DMS114 treated with DMSO at 0.1 percent for 48 hours (cell line): ENCODE data around the gene INSYN2B.

Source experiments
- DNase-seq: peaks from one replicate; lab custom pipeline; 2025; ENCODE audit not compliant: unreplicated experiment; lab: John Stamatoyannopoulos, UW

The INSYN2B gene

DNA sequence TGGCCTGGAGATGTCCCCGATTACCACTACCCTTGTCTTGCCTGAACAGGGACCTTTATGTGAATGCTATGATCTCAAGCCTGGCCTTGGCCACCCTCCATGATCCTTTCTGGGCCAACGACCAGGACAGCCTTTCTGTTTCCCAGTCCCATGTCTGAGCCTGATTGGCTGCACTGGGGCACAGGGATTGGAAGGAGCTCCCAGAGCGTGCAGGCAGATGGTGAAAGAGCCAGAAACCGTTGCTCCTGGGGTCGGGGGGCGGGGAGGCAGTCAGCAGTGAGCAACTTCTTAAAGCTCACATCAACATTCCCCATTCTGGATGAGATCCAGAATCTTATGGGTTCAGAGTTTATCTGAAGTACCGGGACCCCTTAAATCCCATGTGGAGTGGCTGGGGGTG lies 84.4 kb downstream of the INSYN2B start:
- DNase-seq = no peak

DNA sequence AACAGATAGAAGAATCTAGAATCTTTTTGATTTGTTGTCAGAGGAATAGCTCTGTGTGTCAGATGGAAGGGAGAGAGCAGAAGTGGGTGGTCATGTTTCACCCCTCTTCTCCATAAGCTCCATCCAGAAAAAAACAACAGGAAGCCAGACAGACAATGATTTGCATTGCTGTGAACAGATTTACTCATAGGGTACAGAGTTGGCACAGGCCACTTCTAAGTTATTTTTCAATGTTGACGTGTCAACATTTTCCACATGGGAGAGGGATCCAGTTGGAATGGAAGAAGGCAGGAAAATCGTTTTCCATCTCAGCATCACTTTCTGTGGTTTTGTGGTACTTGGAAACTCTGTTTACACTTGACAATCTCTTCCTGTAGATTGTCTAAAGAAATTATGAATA lies 86.7 kb downstream of the INSYN2B start:
- no peak for DNase-seq

DNA sequence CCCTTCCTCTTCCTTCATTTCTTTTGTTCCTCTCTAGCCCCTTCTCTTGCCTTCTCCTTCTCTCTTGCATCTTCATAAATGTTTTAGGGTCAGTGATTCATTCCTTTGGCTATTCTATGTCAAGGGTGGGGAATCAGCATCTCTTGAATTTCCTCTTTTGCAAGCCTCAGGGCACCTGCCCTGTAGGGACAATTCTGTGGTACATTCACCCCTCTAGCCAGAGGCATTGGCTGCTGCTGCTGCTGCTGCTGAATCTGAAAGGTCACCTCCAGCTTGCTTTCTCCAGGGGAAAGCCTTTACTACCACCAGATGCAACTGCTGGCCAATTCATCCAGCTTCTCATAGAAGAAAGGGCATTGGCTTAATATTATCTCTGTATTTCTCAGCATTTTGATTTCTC lies 87.3 kb downstream of the INSYN2B start:
- no peak for DNase-seq

DNA sequence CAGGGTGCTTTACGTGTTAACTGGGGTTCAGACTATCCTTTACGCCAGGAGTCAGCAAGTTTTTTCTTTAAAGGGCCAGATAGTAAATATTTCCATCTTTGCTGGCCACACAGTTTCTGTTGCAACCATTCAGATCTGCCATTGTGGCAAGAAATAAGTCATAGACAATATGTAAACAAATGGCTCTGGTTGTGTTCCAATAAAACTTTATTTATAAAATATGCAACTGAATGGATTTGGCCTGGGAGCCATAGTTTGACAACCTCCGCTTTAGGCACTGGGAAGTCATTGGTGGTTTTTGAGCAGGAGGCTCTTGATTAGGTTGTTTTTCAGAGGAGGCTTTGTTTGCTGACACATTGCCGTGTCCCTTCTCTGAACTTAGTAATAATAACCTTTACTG lies 90.7 kb downstream of the INSYN2B start:
- no peak for DNase-seq

DNA sequence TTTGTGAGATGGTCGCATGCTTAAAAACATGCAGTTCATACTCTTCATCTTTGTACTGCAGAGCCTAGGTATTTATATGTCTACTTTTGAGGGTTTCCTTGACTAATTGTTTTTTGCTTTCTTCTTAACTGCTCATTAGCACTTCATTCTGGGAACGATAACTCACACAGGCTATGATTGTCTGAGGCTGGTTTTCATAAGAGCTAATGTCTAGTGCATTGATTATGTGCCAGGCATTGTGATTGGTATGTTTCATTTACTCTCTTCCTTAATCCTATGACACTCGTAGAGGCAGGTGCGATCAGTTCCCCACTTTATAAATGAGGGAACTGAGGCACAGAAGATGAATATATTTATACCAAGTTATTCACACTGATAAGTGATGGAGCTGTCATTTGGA lies 93.6 kb downstream of the INSYN2B start:
- DNase-seq = no peak

DNA sequence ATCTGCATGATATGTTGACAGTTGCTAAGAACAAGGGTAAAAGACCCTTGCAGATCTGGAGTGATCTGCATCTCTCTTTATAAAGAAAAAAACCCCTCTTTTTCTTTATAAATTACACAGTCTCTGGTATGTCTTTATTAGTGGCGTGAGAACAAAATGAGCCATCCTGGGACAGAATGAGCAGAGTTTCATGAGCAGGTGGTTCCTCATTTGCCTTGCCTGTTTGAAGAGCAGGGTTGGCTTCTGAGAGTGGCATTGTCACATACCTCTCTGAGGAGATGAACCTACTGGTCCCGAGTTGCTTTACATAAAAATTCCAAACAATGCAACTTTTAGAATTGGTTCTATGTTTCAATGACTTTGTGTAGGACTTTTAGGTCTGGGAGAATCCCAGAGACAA lies 94.3 kb downstream of the INSYN2B start:
- no peak for DNase-seq

DNA sequence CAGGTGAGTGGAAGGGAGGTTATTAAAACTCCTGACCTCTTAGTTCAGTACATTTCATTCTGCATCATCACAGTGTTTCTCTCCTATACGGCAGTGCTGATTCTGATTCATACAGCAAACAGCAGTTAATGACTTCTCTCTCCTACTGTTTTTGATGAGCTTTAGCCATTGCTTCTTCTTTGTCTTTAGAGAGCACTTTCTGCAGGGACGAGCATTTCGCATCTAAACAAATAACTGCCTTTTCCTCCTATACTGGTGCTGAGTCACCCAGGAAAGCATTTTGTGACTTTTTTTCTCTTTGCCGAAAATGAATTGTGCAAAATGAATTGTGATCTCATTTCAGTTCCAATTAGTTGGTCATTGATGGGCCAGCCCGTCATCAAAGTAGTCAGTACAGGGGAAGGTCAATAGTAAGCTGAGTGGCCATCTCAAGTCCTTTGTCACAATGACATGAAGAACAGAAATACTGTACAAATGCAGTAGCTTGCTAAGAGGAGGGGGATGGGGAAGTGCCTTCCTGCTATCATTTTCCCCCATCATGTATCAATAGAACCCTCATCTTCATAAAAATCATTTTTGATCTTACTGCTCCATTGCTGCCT lies 98.5 kb downstream of the INSYN2B start:
- DNase-seq = no peak

DNA sequence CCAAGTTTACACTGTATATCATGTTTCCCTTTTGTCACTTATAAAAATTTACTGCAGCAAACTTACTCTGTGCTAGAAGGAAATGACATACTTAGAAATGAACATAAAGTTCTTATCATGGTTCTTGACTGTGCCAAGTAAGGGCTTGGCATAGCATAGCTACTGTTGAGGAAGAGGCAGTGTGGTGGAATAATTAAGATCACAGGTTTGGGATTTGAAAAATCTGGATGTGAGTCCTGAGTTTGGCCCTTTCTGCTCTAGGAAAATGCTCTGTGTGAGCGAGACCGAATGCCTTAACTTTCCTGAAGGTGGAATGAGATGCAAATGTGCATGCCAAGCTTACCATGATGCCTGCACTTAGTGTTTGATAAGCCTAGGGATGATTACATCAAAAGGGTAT lies 99.5 kb downstream of the INSYN2B start:
- DNase-seq = no peak

DNA sequence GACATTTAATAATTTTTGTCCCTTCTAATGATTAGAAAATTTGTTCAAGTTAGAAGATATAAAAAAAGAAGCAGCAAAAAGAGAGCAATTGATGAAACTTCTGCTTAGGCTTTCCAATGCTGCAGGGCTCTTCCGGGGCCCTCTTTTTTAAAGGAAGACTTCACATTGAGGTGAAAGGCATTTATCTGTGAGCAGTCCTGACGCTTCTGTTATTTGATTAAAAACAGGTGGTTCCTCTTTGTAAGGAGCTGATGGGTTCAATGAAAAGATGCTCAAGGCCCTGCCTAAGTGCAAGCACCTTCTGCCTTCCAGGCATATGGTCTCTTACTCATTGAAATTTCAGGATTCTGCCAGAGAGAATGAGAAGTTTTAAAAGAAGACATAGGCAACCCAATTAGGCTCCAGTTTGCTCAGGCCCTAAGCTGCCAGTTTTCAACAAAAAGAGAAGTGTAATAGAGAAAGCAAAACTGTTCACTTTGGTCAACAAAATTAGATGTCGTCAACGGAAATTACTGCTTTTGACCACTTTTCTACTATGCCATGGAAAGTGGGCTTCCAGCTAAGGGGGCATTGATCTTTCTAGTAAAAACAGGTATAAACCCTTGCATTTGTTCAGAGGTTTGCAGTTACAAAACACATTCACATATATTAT lies 100.2 kb downstream of the INSYN2B start:
- no peak for DNase-seq

DNA sequence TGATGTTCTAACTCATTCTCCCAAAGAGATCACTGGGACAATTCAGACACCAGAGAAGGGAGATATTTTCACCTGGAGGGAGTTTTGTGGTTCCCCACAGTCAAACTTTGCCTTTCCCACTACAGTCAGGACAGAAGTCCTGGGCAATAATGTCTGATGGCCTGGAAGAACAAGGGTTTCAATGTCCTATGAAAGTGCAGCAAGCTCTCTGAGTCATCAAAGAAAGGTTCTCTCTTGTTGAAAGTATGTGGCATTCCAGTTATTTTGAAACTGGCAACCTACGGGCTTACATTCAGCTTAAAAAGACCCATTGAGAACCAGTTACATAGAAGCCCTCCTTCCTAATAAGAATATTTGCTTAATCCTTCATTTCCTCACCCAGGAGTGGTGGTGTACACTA lies 103.9 kb downstream of the INSYN2B start:
- no peak for DNase-seq

DNA sequence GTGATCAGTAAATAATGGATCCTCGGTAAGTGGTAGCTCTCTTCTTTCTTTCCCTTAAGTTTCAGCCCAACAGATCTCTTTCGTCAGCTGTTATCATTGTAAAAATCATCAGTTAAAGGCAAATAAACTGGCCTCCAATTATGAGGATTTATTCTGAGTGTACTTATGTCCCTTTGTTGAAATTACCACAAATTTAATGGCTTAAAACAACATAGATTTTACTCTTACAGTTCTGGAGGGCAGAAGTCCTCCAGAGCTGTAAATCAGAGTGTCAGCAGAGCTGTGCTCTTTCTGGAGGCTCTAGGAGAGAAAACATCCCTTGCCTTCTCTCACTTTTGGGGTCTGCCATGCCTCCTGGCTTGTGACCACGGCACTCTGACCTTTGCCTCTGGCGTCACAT lies 104.6 kb downstream of the INSYN2B start:
- DNase-seq = no peak

DNA sequence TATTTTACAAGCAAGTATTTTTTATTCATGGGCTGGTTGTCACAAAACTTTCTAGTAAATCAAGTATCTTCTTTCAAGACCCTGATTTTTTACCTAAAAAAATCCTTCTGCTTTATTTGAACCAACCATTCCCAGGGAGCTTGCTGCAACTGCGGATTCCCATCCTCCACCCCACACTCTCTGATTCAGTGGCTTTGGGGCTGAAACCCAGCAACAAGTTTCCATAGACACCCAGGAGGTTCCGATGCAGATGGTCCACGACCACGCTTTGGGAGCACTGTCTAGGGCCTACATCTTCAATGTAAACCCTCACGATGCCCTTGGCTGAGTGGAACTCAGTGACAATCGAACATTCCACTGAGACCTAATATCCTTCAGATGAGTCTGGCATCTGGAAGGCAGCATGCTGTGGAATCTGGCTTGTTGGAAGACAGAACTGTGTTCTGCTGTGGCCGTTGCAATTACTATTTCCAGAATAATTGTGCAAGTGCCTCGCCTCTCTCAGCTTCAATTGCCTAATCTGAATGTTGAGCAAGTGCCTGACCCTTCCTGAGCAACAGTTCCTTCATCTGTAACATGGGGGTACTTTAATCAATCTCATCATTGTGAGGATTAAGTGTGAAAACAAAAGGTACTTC lies 105.1 kb downstream of the INSYN2B start:
- DNase-seq = no peak

DNA sequence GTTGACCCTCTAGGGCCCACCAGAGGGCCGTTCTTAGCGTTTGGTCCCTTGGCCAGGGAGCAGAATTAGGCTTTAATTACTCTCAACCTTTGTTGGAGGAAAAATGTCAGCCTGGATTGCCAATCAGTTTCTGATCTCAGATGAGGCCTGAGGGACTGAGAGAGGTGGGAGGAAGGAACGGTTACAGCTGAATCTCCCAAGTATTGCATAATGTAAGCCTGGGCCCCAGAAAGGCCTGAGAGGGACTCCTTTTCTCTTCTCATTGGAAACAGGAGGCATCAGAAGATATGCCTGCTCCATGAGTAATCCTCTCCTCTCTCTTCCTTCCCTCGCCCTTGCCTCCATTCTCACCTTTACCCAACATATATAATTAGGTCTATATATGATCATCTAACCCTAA lies 105.7 kb downstream of the INSYN2B start:
- no peak for DNase-seq

DNA sequence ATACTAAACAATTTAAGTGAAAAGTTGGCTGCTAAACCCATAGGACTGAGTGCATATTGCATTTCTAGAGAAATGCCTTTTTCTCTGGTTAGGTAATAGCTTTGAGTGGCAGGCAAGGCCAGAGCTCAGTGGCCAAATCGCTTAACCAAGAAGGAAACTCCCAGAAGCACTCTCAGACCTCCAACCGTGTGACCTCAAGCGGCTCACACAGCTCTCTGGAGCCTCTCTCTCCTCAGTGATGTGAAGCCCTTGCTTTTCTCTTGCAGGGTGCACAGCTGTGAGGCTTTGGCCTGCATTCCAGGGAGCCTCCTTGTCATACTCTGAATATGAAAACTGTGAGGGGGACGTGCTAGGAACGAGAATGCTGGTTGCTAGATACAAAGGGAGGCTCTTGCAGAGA lies 106.7 kb downstream of the INSYN2B start:
- no peak for DNase-seq

DNA sequence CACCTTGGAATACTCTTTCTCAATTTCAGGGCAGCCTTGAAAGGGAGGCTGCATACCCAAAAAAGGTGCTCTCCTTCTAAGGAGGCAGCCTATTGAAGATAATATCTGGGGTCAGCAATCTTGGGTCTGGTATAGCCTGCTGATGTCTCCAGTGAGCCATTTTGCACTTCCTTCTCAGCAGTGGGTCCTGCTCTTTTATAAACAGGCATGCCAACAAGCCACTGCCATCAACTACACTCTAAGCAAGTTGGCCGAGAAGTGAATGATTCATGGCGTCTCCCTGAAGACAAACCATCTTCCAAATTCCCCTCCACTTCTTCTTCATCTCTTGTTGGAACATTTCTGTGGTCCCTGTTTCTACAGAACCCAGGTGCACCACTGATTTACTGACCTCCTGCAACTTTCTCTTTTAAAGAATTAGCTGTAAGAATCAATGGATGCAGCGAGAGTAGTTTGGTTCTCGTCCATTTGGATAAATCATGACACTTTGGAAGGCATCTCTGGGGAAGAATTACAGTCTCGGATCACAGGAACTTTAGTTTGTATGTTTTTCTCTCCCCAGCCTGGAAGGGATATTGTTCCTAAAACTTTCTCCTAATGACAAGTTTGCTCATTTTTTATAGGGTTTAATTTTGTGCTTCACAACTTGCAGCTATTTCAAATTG lies 108.3 kb downstream of the INSYN2B start:
- no peak for DNase-seq

DNA sequence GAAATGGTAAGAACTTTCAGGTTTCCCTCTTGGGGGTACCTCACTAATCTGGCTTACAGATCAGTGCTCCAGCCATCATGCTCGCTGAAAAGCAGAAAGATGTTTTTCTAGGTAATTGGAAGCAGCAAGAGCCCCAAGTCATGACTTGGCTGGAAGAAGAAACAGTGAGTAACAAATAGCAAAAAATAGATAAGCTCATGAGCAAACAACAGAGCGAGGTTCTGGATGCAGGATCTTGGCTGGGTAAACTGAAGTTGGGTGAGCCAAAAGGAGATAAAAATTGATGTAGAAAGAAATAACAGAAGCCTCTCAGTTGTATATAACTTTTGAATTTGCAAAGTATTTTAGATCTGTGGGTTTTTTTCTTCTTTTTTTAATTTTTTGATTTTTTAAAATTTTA lies 110.1 kb downstream of the INSYN2B start:
- DNase-seq = no peak

DNA sequence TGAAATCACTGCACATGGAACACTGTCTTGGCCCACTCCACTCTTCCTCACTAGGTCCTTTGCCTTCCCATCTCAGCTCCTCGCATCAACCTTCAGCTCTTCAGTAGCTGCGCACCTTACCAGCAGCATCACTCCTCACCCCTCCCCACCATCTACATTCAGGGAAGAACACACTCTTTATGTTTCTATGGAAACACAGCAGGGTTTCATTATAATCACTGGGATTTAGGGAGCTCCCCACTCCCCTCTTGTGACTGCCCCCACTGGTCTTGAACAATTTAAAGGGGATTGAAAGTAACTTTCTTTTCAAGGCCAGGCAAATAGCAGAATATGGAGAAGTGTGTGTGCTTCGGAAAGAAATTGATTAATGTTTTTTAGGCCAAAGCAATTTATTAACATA lies 111.2 kb downstream of the INSYN2B start:
- no peak for DNase-seq

DNA sequence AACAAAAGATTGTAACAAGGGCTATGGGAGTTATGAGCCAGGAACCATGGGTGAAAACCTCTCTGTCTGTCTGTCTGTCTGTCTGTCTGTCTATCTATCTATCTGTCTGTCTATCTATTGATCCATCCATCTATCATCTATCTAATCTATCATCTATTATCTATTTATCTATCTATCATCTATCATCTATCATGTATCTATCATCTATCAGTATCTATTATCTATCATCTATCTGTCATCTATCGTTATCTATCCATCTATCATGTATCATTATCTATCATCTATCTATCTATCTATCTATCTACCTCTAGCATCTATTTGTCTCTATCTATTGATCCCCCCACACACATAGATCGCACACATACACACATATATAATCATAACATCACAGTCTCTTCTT lies 112.9 kb downstream of the INSYN2B start:
- DNase-seq = no peak

DNA sequence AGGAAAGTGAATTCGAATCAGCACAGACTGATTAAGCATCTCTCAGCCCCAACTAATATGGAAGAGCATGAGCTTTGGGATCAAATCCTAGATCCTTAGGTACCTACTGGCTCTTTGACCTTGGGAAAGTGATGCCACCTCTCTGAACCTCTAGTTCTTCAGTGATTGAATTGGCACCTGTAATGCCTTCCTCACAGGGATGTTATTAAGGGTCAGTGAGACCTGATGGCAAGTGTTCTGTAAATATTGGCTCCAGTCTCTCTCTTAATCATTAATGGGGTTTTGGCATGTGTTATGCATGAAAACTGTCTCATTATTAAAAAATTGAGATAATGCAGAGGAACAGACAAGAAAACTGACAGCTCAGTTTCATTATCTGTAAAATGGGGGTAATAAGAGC lies 115.8 kb downstream of the INSYN2B start:
- DNase-seq = no peak

DNA sequence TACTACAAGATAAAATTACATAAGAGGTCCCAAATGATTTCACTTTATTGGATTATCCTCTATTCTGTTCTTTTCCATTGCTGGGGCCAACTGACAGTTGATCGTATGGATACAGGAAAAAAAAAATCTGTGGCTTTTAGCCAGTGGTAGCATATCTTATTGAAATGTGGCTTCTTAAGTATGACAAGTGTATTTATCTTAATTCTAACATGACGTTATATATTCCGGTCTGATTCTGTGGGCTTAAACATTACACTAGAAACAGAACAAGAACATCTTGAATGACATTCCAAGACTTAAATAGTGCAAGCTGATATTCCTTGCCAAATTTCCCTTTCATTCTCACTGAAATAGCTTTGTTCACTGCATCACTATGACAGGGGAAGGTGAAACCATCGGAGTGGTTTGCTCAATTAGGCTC lies 117.9 kb downstream of the INSYN2B start:
- no peak for DNase-seq

DNA sequence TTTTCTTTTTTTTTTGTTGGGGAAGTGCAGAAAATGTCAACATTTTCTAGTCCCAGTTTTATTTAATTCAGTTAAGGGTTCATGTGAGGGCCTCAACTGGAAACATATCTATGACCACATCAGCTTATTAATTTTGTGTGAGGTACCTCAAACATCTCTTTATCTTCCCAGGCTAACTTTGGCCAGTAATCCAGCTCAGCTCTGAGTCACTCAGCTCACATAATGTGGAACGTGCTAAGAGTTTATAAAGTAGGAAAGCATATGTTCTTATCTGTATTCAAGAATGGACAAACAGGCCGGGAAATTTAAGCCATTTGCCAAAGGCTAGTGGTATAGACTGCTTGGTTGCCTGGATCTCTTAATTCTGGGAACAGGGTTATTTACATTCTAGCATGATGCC lies 118.4 kb downstream of the INSYN2B start:
- no peak for DNase-seq

DNA sequence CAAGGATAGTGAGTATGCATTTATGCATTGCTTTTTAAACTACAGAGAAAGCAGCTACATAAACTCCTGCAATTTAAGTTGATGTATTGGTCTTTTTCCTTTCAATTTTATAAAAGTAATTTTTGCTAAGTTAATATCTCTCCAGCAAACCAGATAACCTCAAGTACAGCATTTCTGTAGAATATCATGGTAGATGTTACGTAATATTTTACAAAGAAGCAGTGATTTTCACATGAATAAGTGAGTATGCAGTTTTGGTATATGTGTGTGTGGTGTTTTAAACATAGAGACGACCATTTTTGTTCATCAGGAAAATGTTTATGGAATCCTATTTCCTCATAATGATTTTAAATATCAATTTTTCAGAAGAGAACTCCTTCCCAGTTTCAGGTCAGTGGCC lies 118.9 kb downstream of the INSYN2B start:
- no peak for DNase-seq
